Caco-2 (cell line): ENCODE measurements around the gene MUC2. TPM values are rescaled to one million over a fixed set of nuclear protein-coding genes. Genes with fewer than 3 reads are reported as not detected.

ENCODE experiments used
- BruUV-seq: library from RNA; stranded (reverse); fragments of 400-500 nt; replicated peaks from 2 replicates; lab custom pipeline; 2021; lab: Mats Ljungman, UMichigan
- CTCF ChIA-PET: fragments of 300-600 bp; sonication (Branson Sonifier 250); formaldehyde crosslinking; loops from one replicate; lab custom pipeline; 2022; ENCODE audit warnings: antibody characterized with exemption; lab: Charles Lee
- POLR2A ChIA-PET: fragments of 300-600 bp; sonication (Branson Sonifier 250); formaldehyde crosslinking; loops from one replicate; lab custom pipeline; 2022; ENCODE audit warnings: antibody characterized with exemption; lab: Charles Lee
- DNase-seq, 2 experiments: peaks; one replicate each; pipeline versions ENCODE4 v3.0.0 to v3.0.0-alpha.2; 2020 to 2022
- H3K27me3 ChIP-seq: replicated peaks from 2 replicates; pipeline ENCODE4 v1.6.0; 2011; ENCODE audit warnings: low read length; ENCODE audit not compliant: control insufficient read depth, insufficient read depth
- H3K36me3 ChIP-seq: 2 replicates; pipeline ENCODE4 v1.5.1; 2011; ENCODE audit warnings: low read length; ENCODE audit not compliant: control insufficient read depth, insufficient read depth
- H3K4me1 ChIP-seq: fragments of 250-450 bp; sonication (Bioruptor Pico); 2 replicates; pipeline ENCODE4 v1.5.1; 2020; ENCODE audit warnings: mild to moderate bottlenecking
- H3K4me3 ChIP-seq: 2 replicates; pipeline ENCODE4 v1.5.1; 2011; ENCODE audit warnings: low read depth, mild to moderate bottlenecking, control low read depth, low read length
- H3K9me3 ChIP-seq: fragments of 250-450 bp; sonication (Bioruptor Pico); 2 replicates; pipeline ENCODE4 v1.5.1; 2020; ENCODE audit warnings: mild to moderate bottlenecking, moderate library complexity
- H3K27ac Mint-ChIP-seq: one replicate; pipeline ENCODE4 v1.8.0; 2022; ENCODE audit warnings: mixed read lengths; ENCODE audit not compliant: unreplicated experiment
- H3K27me3 Mint-ChIP-seq: one replicate; pipeline ENCODE4 v1.8.0; 2022; ENCODE audit warnings: mixed read lengths; ENCODE audit not compliant: insufficient read depth, unreplicated experiment
- H3K36me3 Mint-ChIP-seq: one replicate; pipeline ENCODE4 v1.8.0; 2022; ENCODE audit warnings: mild to moderate bottlenecking, mixed read lengths; ENCODE audit not compliant: insufficient read depth, unreplicated experiment
- H3K4me1 Mint-ChIP-seq: one replicate; pipeline ENCODE4 v1.8.0; 2022; ENCODE audit warnings: low read depth, mixed read lengths; ENCODE audit not compliant: unreplicated experiment
- H3K4me3 Mint-ChIP-seq: one replicate; pipeline ENCODE4 v1.8.0; 2022; ENCODE audit warnings: mild to moderate bottlenecking, moderate library complexity, mixed read lengths; ENCODE audit not compliant: unreplicated experiment
- H3K9me3 Mint-ChIP-seq: one replicate; pipeline ENCODE4 v1.8.0; 2022; ENCODE audit warnings: mixed read lengths; ENCODE audit not compliant: unreplicated experiment
- intact Hi-C: fragments of 100-400 bp; cut with micrococcal nuclease; formaldehyde crosslinking; loops from one replicate; pipeline ENCODE4 v1.10.0; 2022; ENCODE audit not compliant: unreplicated experiment
- total RNA-seq: library from RNA; stranded (reverse); gene quantifications from 2 replicates; pipeline ENCODE4 v1.2.3, GENCODE V29; 2022
- TF ChIP-seq, protein P1 (sequence below), 2 experiments: fragments of 200-600 bp in 1 of 2; IDR thresholded peaks; 1 replicate in 1 of 2; 2 replicates in 1 of 2; pipeline versions ENCODE4 v1.5.1 to v1.8.0; 2011 to 2022; ENCODE audit warnings: antibody characterized with exemption in 1 of 2, control low read depth in 1 of 2, inconsistent platforms in 1 of 2, low read depth in 1 of 2, low read length in 1 of 2, mild to moderate bottlenecking in 1 of 2, moderate library complexity in 1 of 2; ENCODE audit not compliant: insufficient read depth in 1 of 2, severe bottlenecking in 1 of 2, unreplicated experiment in 1 of 2

The MUC2 gene
- total RNA-seq, 1 experiment from 2014 or later, result 0.05 TPM

DNA sequence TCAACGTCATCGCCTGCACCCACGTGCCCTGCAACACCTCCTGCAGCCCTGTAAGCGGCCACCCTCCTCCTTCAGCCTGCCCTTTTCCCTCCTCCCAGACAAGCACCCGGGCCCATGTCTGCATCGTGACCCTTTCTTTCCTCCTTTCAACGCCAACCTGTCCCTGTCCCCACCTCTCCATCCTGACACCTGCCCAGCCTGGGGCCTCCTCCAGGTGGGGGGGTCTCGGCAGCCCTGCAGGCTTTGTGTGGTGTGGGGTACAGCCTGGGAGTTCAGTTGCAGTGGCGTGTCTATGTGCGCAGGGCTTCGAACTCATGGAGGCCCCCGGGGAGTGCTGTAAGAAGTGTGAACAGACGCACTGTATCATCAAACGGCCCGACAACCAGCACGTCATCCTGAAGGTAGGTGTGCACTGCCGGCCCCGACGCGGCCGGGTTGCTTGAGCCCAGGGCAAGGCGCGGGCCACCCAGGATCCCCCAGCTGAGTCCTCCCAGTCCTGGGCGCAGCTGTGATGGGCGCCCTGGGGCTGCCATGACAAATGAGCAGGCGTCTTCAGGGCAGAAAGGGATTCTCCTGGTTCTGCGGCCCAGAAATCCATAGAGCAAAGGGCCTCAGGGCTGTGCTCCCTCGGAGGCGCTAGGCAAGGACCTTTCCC is 33.7 kb downstream of the MUC2 start:
- H3K27me3 ChIP-seq, result no peaks in the 10 kb centered on the region; the same call in 1 of the 2 replicates
- POLR2A ChIA-PET, result no interaction called here

DNA sequence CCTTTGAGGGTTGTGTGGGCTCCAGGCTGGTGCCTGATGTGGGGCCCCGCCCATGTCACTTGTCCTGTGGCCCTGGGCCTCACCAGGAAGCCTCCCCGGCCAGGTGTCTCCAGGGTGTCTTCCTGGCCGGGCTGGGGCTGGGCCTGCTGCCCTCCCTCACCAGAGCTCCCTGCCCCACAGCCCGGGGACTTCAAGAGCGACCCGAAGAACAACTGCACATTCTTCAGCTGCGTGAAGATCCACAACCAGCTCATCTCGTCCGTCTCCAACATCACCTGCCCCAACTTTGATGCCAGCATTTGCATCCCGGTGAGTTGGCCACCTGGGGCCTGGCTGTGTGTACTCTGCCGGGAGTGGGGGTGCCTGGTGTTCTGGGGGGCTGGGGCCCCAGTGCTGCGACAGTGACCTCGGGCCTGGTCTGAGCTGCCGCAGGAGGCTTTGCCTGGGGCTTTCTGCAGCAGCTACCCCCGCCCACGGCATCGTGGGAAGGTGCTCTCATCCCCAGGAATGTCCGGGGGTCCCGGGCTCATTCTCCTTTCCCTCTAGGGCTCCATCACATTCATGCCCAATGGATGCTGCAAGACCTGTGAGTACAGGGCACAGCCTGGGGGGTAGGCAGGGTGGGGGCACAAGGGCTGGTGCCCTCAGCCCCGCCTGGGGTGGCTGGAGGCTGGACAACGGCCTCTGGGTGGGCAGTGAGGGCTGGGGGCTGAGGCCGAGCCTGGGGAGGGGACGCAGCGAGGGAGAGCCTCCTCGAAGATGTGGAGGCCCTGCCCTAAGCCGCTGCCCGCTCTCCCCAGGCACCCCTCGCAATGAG is 34.6 kb downstream of the MUC2 start:
- ChIA-PET CTCF (no interaction called here), POLR2A (no interaction called here)
- DNase-seq, result no peak
- Histone ChIP-seq H3K4me1 (no peaks in the 10 kb centered on the region), H3K36me3 (no peaks in the 10 kb centered on the region), H3K4me3 (no peak overlapping the region), H3K27me3 (no peaks in the 10 kb centered on the region; the same call in 1 of the 2 replicates), H3K9me3 (peaks cover 7% of the 10 kb centered on the region; the same call in 1 of the 2 replicates)
- H3K36me3 Mint-ChIP-seq, result peaks cover 5% of the 10 kb centered on the region
- H3K4me3 Mint-ChIP-seq, result no peak overlapping the region
- H3K27me3 Mint-ChIP-seq, result no peaks in the 10 kb centered on the region
- no peak overlapping the region for H3K27ac Mint-ChIP-seq
- no peaks in the 10 kb centered on the region for H3K4me1 Mint-ChIP-seq
- TF ChIP-seq, protein P1, sequence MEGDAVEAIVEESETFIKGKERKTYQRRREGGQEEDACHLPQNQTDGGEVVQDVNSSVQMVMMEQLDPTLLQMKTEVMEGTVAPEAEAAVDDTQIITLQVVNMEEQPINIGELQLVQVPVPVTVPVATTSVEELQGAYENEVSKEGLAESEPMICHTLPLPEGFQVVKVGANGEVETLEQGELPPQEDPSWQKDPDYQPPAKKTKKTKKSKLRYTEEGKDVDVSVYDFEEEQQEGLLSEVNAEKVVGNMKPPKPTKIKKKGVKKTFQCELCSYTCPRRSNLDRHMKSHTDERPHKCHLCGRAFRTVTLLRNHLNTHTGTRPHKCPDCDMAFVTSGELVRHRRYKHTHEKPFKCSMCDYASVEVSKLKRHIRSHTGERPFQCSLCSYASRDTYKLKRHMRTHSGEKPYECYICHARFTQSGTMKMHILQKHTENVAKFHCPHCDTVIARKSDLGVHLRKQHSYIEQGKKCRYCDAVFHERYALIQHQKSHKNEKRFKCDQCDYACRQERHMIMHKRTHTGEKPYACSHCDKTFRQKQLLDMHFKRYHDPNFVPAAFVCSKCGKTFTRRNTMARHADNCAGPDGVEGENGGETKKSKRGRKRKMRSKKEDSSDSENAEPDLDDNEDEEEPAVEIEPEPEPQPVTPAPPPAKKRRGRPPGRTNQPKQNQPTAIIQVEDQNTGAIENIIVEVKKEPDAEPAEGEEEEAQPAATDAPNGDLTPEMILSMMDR (IDR thresholded peaks at IDR 0.05; ENCODE audit: insufficient read depth in 1 of 2, low read depth in 1 of 2, low read length in 1 of 2, severe bottlenecking in 1 of 2, unreplicated experiment in 1 of 2), result no peak
- intact Hi-C loops, result no loop called here
- BruUV-seq, result no TSS peak
- H3K9me3 Mint-ChIP-seq, result peaks cover 10% of the 10 kb centered on the region

More for the DNA sequence above, 33.7 kb downstream of the MUC2 start:
- Mint-ChIP-seq H3K27me3 (no peaks in the 10 kb centered on the region), H3K4me1 (no peaks in the 10 kb centered on the region), H3K9me3 (peaks cover 10% of the 10 kb centered on the region), H3K27ac (no peak overlapping the region), H3K4me3 (no peak overlapping the region), H3K36me3 (peaks cover 5% of the 10 kb centered on the region)
- Histone ChIP-seq H3K4me1 (no peaks in the 10 kb centered on the region), H3K36me3 (no peaks in the 10 kb centered on the region), H3K4me3 (no peak overlapping the region), H3K9me3 (peaks cover 7% of the 10 kb centered on the region; the same call in 1 of the 2 replicates)
- intact Hi-C loops, result no loop called here
- TF ChIP-seq, protein P1 (IDR thresholded peaks at IDR 0.05; ENCODE audit: insufficient read depth in 1 of 2, low read depth in 1 of 2, low read length in 1 of 2, severe bottlenecking in 1 of 2, unreplicated experiment in 1 of 2), result no peak
- no TSS peak for BruUV-seq
- CTCF ChIA-PET, result no interaction called here
- DNase-seq, result no peak

DNA sequence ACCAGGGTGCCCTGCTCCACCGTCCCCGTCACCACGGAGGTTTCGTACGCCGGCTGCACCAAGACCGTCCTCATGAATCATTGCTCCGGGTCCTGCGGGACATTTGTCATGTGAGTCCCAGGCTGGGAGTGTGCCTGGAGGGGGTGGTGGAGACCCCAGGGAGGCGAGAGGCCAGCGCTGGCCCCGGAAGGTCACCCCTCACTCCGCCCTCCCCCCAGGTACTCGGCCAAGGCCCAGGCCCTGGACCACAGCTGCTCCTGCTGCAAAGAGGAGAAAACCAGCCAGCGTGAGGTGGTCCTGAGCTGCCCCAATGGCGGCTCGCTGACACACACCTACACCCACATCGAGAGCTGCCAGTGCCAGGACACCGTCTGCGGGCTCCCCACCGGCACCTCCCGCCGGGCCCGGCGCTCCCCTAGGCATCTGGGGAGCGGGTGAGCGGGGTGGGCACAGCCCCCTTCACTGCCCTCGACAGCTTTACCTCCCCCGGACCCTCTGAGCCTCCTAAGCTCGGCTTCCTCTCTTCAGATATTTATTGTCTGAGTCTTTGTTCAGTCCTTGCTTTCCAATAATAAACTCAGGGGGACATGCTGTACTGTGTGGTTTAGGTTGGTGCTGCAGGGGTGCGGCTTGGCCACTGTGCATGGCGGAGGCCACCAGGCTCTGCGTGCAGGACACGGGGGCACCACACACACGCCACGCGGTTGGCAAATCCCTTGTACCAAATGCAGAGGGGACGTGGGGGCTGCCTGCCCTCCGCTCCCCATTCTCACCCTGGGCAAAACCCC is 35.4 kb downstream of the MUC2 start:
- intact Hi-C loops, result loop anchor here (5.0 to 10.0 kb wide), 2 partner anchors 125 to 462 kb away; partner anchors contain the start of gene DUSP8
- H3K9me3 Mint-ChIP-seq, result peaks cover 10% of the 10 kb centered on the region
- H3K4me3 Mint-ChIP-seq, result no peak overlapping the region
- Histone ChIP-seq H3K27me3 (no peaks in the 10 kb centered on the region; the same call in 1 of the 2 replicates), H3K4me3 (no peak overlapping the region), H3K9me3 (peaks cover 7% of the 10 kb centered on the region; the same call in 1 of the 2 replicates), H3K36me3 (no peaks in the 10 kb centered on the region), H3K4me1 (no peaks in the 10 kb centered on the region)
- ChIA-PET POLR2A (no interaction called here), CTCF (no interaction called here)
- H3K36me3 Mint-ChIP-seq, result peaks cover 5% of the 10 kb centered on the region
- no peak for DNase-seq
- TF ChIP-seq, protein P1 (IDR thresholded peaks at IDR 0.05; ENCODE audit: insufficient read depth in 1 of 2, low read depth in 1 of 2, low read length in 1 of 2, severe bottlenecking in 1 of 2, unreplicated experiment in 1 of 2), result no peak
- peaks cover 7% of the 10 kb centered on the region for H3K4me1 Mint-ChIP-seq
- no peak overlapping the region for H3K27ac Mint-ChIP-seq
- no peaks in the 10 kb centered on the region for H3K27me3 Mint-ChIP-seq
- no TSS peak for BruUV-seq
